MG63 (cell line): ENCODE results near the gene OAT. TPM values are rescaled to one million over a fixed set of nuclear protein-coding genes. Genes with fewer than 3 reads are reported as not detected.

Source experiments
- DNase-seq: peaks from one replicate; pipeline ENCODE4 v3.0.0-alpha.2; 2020
- H3K27me3 ChIP-seq: fragments of 250-450 bp; sonication (Bioruptor Pico); 2 replicates; pipeline ENCODE4 v1.5.1; 2020; ENCODE audit warnings: mild to moderate bottlenecking, moderate library complexity
- H3K36me3 ChIP-seq: fragments of 250-450 bp; sonication (Bioruptor Pico); 2 replicates; pipeline ENCODE4 v1.5.1; 2020; ENCODE audit warnings: mild to moderate bottlenecking, moderate library complexity
- H3K4me3 ChIP-seq: fragments of 250-450 bp; sonication (Bioruptor Pico); 2 replicates; pipeline ENCODE4 v1.5.1; 2020; ENCODE audit warnings: mild to moderate bottlenecking, moderate library complexity
- H3K9me3 ChIP-seq: fragments of 250-450 bp; sonication (Bioruptor Pico); 2 replicates; pipeline ENCODE4 v1.5.1; 2020; ENCODE audit warnings: mild to moderate bottlenecking, moderate library complexity
- total RNA-seq: library from RNA; depleted of rRNA; stranded (reverse); fragments of >200 nt; shearing (Covaris generic); gene quantifications from 2 replicates; pipeline ENCODE4 v1.2.3, GENCODE V29; 2014; ENCODE audit warnings: low replicate concordance; rRNA removed

The OAT gene
- total RNA-seq, result 223 and 278 TPM in 2 replicates

DNA sequence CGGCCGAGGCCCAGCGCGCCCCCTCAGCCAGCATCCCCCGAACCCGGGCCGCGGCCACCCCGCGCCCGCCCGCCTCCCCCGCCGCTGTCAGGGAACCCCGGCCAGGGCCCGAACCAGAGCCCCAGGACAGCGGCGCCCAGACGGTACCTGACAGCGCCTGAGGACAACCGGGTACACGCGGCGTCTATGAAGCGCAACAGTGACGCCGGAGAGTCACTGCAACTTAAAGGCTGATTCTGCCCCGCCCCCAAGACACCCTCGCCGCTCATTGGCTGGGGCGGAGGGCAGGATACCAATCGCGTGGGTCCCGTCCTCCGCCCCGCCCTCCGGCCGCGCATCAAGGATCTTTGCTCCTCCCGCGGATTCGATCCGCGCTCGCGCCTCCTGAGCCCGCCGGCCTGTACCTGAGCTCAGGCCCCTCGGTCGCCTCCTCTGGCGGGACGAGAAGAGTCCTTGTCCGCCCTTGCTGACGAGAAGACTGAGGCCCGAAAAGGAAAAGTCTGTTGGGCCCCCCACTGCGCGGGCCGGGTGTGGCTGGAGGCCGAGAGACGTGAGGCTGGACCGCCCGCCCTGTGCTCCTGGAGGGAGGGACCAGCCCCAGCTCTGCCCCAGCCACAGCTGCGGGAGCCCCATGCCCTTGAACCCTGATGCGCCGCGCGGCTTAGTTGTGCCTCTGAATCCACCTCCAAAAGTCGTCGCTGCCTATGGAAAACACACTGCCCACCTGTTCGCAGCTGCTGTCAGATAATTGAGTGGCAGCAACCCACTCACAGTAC lies at the start of gene OAT:
TSS of gene OAT (minus strand) at position 198 of the 776 bp plus-strand sequence. CDS start 6,752 bp downstream, outside the sequence.
- H3K9me3 ChIP-seq, result no peaks in the 10 kb centered on the region
- peaks cover 7% of the 10 kb centered on the region for H3K27me3 ChIP-seq
- DNase-seq, result peak; percentile 95
- peak within 1 kb of the TSS; percentile 75 for H3K4me3 ChIP-seq
- H3K36me3 ChIP-seq, result peaks cover 2% of the 10 kb centered on the region; the same call in 1 of the 2 replicates

DNA sequence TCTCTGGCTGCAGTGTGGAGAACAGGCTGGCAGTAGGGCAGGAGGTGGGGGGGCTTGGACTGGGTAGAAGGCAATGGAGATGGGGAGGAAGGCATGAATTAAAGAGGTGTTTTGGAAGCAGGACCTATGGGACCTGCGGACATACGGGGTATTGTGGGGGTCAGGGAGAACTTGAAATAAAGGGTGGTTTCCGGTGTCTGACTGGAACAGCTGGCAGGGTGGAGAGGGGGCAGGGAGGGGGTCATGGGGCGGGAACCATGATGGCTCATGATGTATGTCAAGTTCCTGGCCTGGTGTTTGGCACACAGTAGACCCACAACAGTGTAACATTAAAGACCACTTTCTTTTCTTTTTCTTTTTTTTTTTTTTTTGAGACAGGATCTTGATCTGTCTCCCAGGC lies 48.4 kb upstream of the OAT start:
- Histone ChIP-seq H3K36me3 (no peaks in the 10 kb centered on the region), H3K27me3 (no peaks in the 10 kb centered on the region), H3K9me3 (no peaks in the 10 kb centered on the region), H3K4me3 (no peak overlapping the region)
- no peak for DNase-seq

DNA sequence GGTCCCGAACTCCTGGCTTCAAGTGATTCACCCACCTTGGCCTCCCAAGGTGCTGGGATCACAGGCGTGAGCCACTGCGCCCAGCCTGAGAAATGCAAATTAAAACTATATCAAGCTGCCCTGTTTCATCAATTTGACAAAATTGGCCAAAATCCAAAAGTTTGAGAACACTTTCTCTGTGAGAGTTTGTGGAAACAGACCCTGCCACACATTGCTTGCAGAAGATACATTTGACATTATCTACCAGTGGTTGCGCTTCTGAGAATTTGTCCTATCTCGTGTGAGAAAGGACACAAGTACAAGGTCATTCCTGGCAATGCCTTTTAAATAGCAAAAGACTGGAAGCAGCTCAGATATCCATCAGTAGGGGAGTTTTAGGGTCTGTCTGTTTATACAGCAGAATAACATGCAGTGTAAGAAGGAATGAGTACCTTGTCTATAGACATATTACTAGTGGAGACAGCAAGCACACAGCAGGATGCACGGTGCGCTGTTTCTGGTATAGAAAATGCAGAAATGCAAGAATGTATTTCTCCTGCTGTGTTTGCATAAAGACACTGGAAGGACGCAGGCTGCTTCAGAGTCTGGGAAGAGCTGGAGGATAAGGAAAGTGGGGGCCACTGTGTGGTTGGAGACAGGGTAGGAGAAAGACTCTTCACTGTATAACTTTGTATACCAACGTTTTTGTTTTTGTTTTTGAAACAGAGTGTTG lies 47.2 kb upstream of the OAT start:
- no peak for DNase-seq
- no peaks in the 10 kb centered on the region for H3K9me3 ChIP-seq
- H3K36me3 ChIP-seq, result no peaks in the 10 kb centered on the region

DNA sequence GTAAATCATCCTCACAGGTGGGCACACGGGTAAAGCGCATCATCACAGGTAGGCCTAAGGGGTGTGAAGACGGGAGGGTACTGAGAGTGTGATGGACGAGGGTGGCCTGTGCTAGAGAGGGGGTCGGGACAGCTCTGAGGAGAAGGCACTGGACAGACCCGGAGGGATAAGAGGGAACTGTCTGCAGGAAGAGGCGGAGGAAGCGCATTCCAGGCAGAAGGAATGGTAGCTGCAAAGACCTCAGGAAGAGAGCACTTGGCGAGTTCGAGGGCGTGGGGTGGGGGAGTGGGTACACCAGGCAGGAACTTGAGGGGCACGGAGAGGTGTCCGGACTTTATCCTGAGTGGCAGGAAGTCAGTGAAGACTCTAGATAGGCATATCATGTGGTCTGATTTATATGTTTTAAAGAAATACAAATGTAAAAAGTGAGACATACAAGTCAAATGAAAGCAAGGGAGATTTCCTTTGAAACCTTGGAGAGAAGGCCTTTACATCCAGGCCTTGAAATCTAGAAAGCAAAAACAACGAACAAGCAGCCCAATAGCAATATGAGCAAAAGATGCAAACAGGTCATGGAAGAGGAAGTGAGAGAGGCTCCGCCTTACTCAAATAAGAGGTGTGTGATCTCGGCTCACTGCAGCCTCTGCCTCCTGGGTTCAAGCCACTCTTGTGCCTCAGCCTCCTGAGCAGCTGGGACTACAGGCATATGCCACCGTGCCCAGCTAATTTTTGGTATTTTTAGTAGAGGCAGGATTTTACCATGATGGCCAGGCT lies 46.5 kb upstream of the OAT start:
- Histone ChIP-seq H3K9me3 (no peaks in the 10 kb centered on the region), H3K4me3 (no peak overlapping the region), H3K27me3 (no peaks in the 10 kb centered on the region), H3K36me3 (no peaks in the 10 kb centered on the region)
- no peak for DNase-seq

More for the DNA sequence above, 47.2 kb upstream of the OAT start:
- H3K4me3 ChIP-seq, result no peak overlapping the region
- no peaks in the 10 kb centered on the region for H3K27me3 ChIP-seq

DNA sequence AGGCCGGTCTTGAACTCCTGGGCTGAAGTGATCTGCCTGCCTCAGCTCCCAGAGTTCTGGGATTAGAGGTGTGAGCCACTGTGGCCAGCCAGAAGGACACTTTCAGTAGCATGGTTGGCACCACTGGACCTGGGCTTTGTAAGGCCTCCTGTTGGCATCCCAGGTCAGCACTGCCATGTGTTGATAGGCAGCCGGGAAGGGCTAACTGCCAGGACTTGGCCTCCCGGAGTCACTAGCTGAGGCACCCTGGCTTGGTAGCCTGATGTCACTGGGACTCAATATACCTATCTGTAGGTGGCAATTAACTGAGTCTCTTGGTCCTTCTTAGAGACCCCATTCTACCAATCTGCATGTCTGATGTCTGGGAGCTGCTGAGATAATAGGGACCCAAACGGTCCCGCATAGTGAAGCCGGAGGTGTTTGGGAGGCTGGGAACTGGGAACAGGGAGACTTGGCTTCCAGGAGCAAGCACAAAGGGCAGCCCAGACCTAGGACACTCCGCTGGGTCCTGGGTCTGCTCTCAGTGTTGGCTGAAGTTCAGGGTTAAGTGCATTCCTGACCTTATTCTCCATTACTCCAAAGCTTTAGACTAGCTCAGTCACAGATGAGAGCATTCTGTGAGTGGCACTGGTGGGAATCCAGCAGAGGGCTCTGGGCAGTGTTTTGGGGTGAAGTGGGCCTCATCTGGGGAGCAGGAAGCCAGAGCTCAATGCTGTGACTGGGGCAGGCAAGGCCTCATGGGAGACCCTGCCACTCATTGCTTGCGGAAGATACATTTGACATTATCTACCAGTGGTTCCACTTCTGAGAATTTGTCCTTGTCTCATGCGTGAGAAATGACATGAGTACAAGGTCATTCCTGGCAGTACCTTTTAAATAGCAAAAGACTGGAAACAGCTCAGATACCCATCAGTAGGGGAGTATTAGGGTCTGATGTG lies 45.6 kb upstream of the OAT start:
- Histone ChIP-seq H3K36me3 (no peaks in the 10 kb centered on the region), H3K4me3 (no peak overlapping the region), H3K27me3 (no peaks in the 10 kb centered on the region), H3K9me3 (no peaks in the 10 kb centered on the region)
- DNase-seq, result no peak

DNA sequence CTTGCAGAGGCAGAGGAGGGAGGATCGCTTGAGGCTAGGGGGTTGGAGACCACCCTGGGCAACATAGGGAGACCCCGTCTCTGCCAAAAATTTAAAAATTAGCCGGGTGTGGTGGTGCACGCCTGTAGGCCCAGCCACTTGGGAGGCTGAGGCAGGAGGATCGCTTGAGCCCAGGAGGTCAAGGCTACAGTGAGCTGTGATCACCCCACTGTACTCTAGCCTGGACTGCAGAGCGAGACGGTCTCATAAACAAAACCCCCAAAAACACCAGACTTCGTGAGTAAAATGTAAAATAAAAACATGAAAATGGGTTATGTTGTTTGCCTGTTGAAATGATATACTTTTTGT lies 43.6 kb upstream of the OAT start:
- Histone ChIP-seq H3K4me3 (peak overlapping the region; percentile 64), H3K27me3 (no peaks in the 10 kb centered on the region), H3K36me3 (no peaks in the 10 kb centered on the region), H3K9me3 (no peaks in the 10 kb centered on the region)
- no peak for DNase-seq

DNA sequence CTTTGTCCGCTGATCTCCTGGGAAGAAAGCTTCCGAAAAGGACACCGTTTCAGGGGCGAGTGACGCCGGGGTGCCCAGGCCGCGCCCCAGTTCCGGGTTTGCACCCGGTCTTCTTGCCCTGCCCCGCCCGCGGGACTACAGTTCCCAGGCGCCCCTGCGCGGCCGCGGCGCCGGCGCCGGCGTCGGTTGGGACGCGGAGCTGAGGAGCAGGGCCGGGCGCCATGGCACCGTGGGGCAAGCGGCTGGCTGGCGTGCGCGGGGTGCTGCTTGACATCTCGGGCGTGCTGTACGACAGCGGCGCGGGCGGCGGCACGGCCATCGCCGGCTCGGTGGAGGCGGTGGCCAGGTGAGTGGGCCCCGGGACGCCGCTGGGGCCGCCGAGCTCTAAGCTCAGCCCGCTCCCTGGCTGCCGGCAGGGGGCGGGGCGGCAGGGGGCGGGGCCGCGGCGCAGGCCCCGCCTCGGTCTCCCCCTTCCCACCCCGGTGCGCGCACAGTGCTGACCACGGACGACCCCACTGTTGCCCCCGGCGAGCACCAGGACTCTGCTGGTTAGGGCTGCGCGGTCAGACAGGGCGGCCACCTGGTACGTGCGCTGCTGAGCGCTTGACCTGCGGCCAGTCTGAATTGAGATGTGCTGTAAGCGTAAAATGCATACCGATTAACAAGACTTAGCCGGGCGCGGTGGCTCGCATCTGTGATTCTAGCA lies 43.1 kb upstream of the OAT start, which contains the start of gene LHPP:
TSS of gene LHPP (plus strand) at position 182 of the 706 bp plus-strand sequence. CDS start at position 222, 40 bp downstream.
- peak within 1 kb of the TSS; percentile 64 for H3K4me3 ChIP-seq
- peak; percentile 86 for DNase-seq

DNA sequence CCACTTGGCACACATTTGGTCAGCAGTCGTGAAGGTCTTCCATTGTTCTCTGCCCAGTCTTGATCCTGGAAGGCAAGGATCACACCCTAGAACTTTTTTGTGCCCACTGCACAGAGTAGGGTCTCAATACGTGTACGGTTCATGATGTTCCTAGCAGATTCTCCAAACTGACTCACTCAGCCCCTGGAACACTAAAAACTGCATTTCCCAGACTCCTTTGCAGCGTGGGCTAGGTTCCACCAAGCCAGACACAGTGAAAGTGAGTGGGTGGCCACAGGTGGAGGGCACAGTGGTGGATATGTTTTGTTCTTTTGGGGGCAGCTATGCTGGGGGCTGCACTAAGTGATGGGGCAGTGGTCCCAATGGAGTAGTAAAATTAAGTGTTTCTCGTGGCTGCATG lies 41.4 kb upstream of the OAT start:
- no peak for DNase-seq

More for the DNA sequence above, 43.1 kb upstream of the OAT start, which contains the start of gene LHPP:
- no peaks in the 10 kb centered on the region for H3K9me3 ChIP-seq
- H3K36me3 ChIP-seq, result no peaks in the 10 kb centered on the region
- no peaks in the 10 kb centered on the region for H3K27me3 ChIP-seq

DNA sequence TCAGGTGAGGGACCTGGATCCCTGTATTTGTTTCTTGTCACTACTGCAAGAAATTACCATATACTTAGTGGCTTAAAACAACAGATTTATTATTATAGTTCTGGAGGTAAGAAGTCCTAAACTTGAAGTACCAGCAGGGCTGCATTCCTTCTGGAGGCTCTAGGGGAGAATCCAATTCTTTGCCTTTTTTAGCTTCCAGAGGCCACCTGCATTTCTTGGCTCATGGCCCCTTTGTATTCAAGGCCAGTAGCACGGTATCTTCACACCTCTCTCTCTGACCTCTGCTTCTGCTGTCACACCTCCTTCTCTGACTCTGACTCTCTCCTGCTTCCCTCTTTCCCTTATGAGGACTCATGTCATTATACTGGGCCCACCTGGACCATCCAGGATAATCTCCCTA lies 40.7 kb upstream of the OAT start:
- Histone ChIP-seq H3K27me3 (peaks cover 5% of the 10 kb centered on the region; the same call in 1 of the 2 replicates), H3K9me3 (no peaks in the 10 kb centered on the region), H3K4me3 (no peak overlapping the region), H3K36me3 (no peaks in the 10 kb centered on the region)
- DNase-seq, result no peak

More for the DNA sequence above, 41.4 kb upstream of the OAT start:
- Histone ChIP-seq H3K4me3 (no peak overlapping the region), H3K27me3 (peaks cover under 1% of the 10 kb centered on the region; the same call in 1 of the 2 replicates), H3K36me3 (no peaks in the 10 kb centered on the region), H3K9me3 (no peaks in the 10 kb centered on the region)

DNA sequence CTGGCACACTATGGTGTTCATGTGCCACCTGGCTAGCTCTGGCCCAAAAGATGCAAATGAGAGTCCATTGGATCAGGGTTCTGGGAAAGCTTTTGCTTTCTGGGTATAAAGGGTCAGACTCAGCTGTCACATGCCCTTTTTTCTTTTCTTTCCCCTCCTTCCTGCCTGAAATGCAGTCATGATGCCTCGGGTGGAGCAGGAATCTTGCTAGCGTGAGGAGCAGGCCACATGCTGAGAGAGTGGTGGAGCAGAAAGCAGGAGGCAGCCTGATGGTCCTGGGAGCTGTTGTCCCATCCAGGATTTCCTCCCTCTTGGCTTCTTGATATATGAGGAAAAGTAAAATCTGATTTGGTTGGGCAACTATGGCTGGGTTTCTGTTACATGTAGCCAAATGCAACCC lies 40.2 kb upstream of the OAT start:
- no peaks in the 10 kb centered on the region for H3K9me3 ChIP-seq
- DNase-seq, result no peak
- H3K36me3 ChIP-seq, result no peaks in the 10 kb centered on the region
- H3K4me3 ChIP-seq, result no peak overlapping the region
- H3K27me3 ChIP-seq, result peaks cover 8% of the 10 kb centered on the region; the same call in 1 of the 2 replicates

DNA sequence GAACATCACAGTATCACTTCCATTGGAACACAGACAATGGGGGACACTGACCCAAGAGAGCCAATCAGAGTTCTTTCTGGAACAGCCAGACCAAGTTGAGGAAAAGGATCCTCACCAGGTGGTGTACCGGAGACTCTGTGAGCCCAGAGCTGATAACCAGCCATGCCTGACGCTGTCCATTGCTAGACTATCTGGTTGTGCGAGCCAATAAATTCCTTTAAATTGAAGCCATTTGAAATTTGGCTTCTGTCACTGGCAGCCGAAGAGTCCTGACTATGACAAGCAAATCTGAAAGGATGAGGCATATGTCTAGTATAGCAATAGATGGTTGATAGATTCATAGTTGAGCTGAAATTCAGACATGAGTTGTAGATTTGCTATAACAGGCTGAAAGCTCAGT lies 39.8 kb upstream of the OAT start:
- DNase-seq, result no peak
- Histone ChIP-seq H3K27me3 (peaks cover 8% of the 10 kb centered on the region; the same call in 1 of the 2 replicates), H3K4me3 (no peak overlapping the region), H3K36me3 (no peaks in the 10 kb centered on the region), H3K9me3 (no peaks in the 10 kb centered on the region)

DNA sequence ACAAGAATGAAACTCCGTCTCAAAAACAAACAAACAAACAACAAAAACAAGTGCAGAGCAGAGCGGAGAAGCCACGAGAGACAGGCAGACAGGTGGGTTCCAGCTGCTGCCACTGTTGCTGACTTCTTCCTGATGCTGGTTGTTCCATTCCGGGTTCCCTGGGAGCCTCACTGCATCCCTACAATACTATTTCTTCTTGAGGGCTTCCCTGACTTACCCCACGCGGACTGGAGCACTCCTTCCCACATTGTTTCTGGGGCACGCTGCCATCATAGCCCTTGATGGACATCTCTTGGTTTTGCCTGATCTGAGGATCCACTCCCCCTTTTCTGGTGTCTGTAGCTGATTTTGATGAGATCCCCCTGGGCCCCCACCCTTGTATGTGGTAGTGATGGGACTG lies 36.7 kb upstream of the OAT start:
- Histone ChIP-seq H3K4me3 (no peak overlapping the region), H3K27me3 (peaks cover 14% of the 10 kb centered on the region), H3K9me3 (no peaks in the 10 kb centered on the region), H3K36me3 (no peaks in the 10 kb centered on the region)
- no peak for DNase-seq

DNA sequence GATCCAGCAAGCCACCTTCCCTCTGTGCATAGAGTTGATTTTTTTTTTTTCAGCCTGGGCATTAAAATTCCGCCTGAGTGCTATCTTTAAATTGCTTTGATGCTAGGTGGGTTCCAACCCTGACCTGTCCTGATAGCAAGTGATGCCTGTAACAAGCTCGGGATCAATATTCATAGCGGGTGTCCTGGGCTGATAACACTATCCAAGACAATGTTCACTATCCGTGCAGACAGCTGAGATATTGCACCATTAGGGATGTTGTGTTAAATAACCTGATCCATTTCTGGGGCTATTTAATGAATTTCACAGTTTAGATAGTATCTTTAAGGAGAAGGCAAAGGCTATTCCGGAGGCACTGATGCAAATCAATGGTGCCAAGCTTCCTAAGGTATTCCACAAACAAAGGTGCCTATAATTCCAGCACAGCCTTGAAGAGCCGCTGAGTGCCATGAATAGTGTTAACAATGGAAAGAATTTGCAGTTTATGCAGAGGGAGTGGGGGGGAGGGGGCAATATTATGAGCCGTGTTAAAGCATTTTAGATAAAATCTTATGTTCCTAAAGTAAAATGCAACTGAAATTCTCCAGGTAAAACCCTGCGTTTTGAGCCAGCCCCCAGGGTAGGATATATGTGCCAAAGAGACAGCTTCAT lies 35.4 kb upstream of the OAT start:
- DNase-seq, result no peak
- H3K27me3 ChIP-seq, result peaks cover 25% of the 10 kb centered on the region
- no peak overlapping the region for H3K4me3 ChIP-seq
- H3K36me3 ChIP-seq, result no peaks in the 10 kb centered on the region
- H3K9me3 ChIP-seq, result no peaks in the 10 kb centered on the region

DNA sequence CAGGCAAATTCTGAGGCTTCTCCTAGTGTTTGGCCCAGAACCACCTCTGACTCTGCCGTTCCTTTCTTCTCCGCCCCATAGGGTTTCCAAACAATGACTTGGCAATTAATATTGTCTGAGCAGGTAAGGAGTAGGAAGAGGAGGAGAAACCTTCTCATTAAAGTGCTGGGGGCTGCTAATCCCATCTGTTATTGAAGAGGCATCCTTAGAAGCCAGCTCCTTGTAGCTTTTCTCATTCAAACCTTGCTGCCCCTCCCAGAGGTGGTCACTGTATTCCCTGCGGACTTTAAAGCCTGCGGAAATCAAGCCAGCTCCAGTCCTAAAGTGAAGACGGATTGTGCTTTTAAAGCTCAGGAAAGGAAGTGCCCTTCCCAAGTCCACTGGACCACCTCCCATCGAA lies 32.6 kb upstream of the OAT start:
- no peaks in the 10 kb centered on the region for H3K36me3 ChIP-seq
- no peak overlapping the region for H3K4me3 ChIP-seq
- H3K27me3 ChIP-seq, result peaks cover 30% of the 10 kb centered on the region
- no peak for DNase-seq
- H3K9me3 ChIP-seq, result no peaks in the 10 kb centered on the region

DNA sequence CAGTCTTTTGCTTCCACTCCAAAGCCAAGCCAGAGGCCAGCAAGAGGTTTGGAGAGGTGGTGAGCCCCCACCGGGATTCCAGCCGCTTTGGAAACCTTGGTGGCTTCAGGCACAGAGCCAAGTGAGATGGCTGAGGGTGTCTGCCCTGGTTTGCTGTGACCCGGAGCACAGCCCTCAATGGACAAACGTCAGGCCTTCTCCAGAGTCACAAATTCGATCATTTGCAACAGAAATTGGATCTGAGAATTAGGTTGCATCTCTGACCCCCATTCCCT lies 32.0 kb upstream of the OAT start:
- Histone ChIP-seq H3K4me3 (no peak overlapping the region), H3K9me3 (no peaks in the 10 kb centered on the region), H3K27me3 (peaks cover 30% of the 10 kb centered on the region), H3K36me3 (no peaks in the 10 kb centered on the region)
- no peak for DNase-seq
